RPMI7951 (cell line): ENCODE data around the gene KNTC1. TPM values are rescaled to one million over a fixed set of nuclear protein-coding genes. Genes with fewer than 3 reads are reported as not detected.
"Not testable (repeated sequence)": the region's sequence is repeated elsewhere in the genome, so short reads cannot be mapped to it uniquely, and the experiment has no call there.

Experiments
- DNase-seq: peaks from one replicate; pipeline ENCODE4 v3.0.0-alpha.2; 2012; ENCODE audit warnings: low read depth
- total RNA-seq: library from RNA; depleted of rRNA; stranded (reverse); fragments of >200 nt; shearing (Covaris generic); gene quantifications from 2 replicates; pipeline ENCODE4 v1.2.3, GENCODE V29; 2014; rRNA removed

The KNTC1 gene
- 45.2 and 57.9 TPM in 2 replicates for total RNA-seq

- DNase-seq: peak; percentile 99
Measured at GRCh38 chr12:122526683-122527477, at the start of gene KNTC1, which contains the start of gene RSRC2. Gene KNTC1 (plus strand): TSS chr12:122527249. CDS start chr12:122530064, 2,815 bp downstream. Gene RSRC2 (minus strand): TSS chr12:122526936. CDS start chr12:122526853, 83 bp downstream.

- no peak for DNase-seq
Measured at GRCh38 chr12:122480753-122481152, 46.3 kb upstream of the KNTC1 start.

GRCh38 chr12:122481861-122482260 lies 45.2 kb upstream of the KNTC1 start:
- DNase-seq: no peak

GRCh38 chr12:122483969-122484368 lies 43.1 kb upstream of the KNTC1 start:
- DNase-seq: no peak

- DNase-seq: not testable (repeated sequence)
Measured at GRCh38 chr12:122484385-122484784, 42.7 kb upstream of the KNTC1 start.

GRCh38 chr12:122486360-122486759 lies 40.7 kb upstream of the KNTC1 start:
- DNase-seq: not testable (repeated sequence)

GRCh38 chr12:122486805-122487426 lies 40.1 kb upstream of the KNTC1 start:
- no peak for DNase-seq

GRCh38 chr12:122487807-122488206 lies 39.2 kb upstream of the KNTC1 start:
- DNase-seq: not testable (repeated sequence)

GRCh38 chr12:122489038-122489437 lies 38.0 kb upstream of the KNTC1 start:
- no peak for DNase-seq

GRCh38 chr12:122491991-122492390 lies 35.1 kb upstream of the KNTC1 start:
- DNase-seq: no peak

GRCh38 chr12:122493222-122493621 lies 33.8 kb upstream of the KNTC1 start:
- DNase-seq: not testable (repeated sequence)

- no peak for DNase-seq
Measured at GRCh38 chr12:122495258-122495657, 31.8 kb upstream of the KNTC1 start.

- DNase-seq: peak; percentile 53
Measured at GRCh38 chr12:122499991-122500684, 26.9 kb upstream of the KNTC1 start.

- peak; percentile 97 for DNase-seq
Measured at GRCh38 chr12:122500685-122501488, 26.2 kb upstream of the KNTC1 start, which contains the start of gene ZCCHC8. Gene ZCCHC8 (minus strand): TSS chr12:122500932. CDS start chr12:122500840, 92 bp downstream.

- DNase-seq: no peak
Measured at GRCh38 chr12:122501489-122501989, 25.5 kb upstream of the KNTC1 start.

GRCh38 chr12:122503147-122503751 lies 23.8 kb upstream of the KNTC1 start:
- DNase-seq: no peak

GRCh38 chr12:122503783-122504590 lies 23.1 kb upstream of the KNTC1 start:
- no peak for DNase-seq

GRCh38 chr12:122505419-122506051 lies 21.5 kb upstream of the KNTC1 start:
- no peak for DNase-seq

- DNase-seq: no peak
Measured at GRCh38 chr12:122506393-122506938, 20.6 kb upstream of the KNTC1 start.
